Stimulated activated memory B cell treated with anti-CD40 and anti-IgM and Interleukin-4, amounts not matched to agents 10 μg/mL and 1 μg/mL and 100 μg/mL, for 72 hours (primary cell): Measurements from ENCODE around the gene LIG3.
"Not testable (repeated sequence)": the region's sequence is repeated elsewhere in the genome, so short reads cannot be mapped to it uniquely, and the experiment has no call there.

ENCODE experiments used
- ATAC-seq: fragments of 150-1000 bp; cut with Tn5 transposase; 2 replicates; pipeline ENCODE4 v1.10.0; 2021
- H3K27ac Mint-ChIP-seq: one replicate; pipeline ENCODE4 v1.8.0; 2022; ENCODE audit warnings: mild to moderate bottlenecking, mixed read lengths
- H3K27me3 Mint-ChIP-seq: one replicate; pipeline ENCODE4 v1.8.0; 2022; ENCODE audit warnings: mixed read lengths
- H3K36me3 Mint-ChIP-seq: one replicate; pipeline ENCODE4 v1.8.0; 2022; ENCODE audit warnings: mixed read lengths
- H3K4me1 Mint-ChIP-seq: one replicate; pipeline ENCODE4 v1.8.0; 2022; ENCODE audit warnings: mixed read lengths
- H3K4me3 Mint-ChIP-seq: one replicate; pipeline ENCODE4 v1.8.0; 2022; ENCODE audit warnings: mild to moderate bottlenecking, moderate library complexity, mixed read lengths
- H3K9me3 Mint-ChIP-seq: one replicate; pipeline ENCODE4 v1.8.0; 2022; ENCODE audit warnings: mixed read lengths

Gene LIG3

GRCh38 chr17:34980353-34980680 is at the start of gene LIG3:
Gene LIG3 (plus strand): TSS chr17:34980512. CDS start chr17:34983006, 2,494 bp downstream.
- H3K27ac Mint-ChIP-seq = peak within 1 kb of the TSS; percentile 92
- no peaks in the 10 kb centered on the region for H3K27me3 Mint-ChIP-seq
- peaks cover 21% of the 10 kb centered on the region for H3K36me3 Mint-ChIP-seq
- no peaks in the 10 kb centered on the region for H3K9me3 Mint-ChIP-seq
- peak within 1 kb of the TSS; percentile 95 for H3K4me3 Mint-ChIP-seq
- H3K4me1 Mint-ChIP-seq = peaks cover 47% of the 10 kb centered on the region
- peak; percentile 91 for ATAC-seq

DNA sequence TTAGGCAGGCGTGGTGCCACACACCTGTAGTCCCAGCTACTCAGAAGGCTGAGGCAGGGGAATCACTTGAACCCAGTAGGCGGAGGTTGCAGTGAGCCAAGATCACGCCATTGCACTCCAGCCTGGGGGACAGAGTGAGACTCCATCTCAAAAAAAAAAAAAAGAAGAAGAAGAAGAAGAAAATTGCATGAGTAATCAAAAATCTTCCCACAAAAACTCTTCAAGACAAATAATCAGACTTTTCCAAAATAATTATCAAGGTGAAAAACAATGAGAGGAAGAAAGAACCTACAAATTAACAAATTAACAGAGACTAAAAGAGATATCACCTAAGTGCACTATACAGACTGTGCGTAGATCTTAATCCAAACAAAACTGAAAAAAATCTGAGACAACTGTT is 29.5 kb upstream of the LIG3 start:
- not testable (repeated sequence) for H3K27ac Mint-ChIP-seq, H3K27me3 Mint-ChIP-seq, ATAC-seq, H3K4me1 Mint-ChIP-seq, H3K9me3 Mint-ChIP-seq, H3K4me3 Mint-ChIP-seq, H3K36me3 Mint-ChIP-seq

GRCh38 chr17:34958438-34958837 is 21.9 kb upstream of the LIG3 start:
- Mint-ChIP-seq H3K27me3 (peaks cover 10% of the 10 kb centered on the region), H3K4me1 (peaks cover 23% of the 10 kb centered on the region), H3K27ac (no peak overlapping the region), H3K9me3 (no peaks in the 10 kb centered on the region), H3K4me3 (no peak overlapping the region), H3K36me3 (peaks cover 15% of the 10 kb centered on the region)
- no peak for ATAC-seq

GRCh38 chr17:34961093-34961911 is 19.0 kb upstream of the LIG3 start, which contains the start of the genes CCT6B and ZNF830:
Gene CCT6B (minus strand): TSS chr17:34961460. CDS start chr17:34961393, 67 bp downstream.
Gene ZNF830 (plus strand): TSS chr17:34961540. CDS start chr17:34961567, 27 bp downstream.
- Mint-ChIP-seq H3K4me3 (peak within 1 kb of the TSS; percentile 90), H3K9me3 (no peaks in the 10 kb centered on the region), H3K27me3 (peaks cover 10% of the 10 kb centered on the region), H3K4me1 (peaks cover 25% of the 10 kb centered on the region), H3K36me3 (peaks cover 29% of the 10 kb centered on the region), H3K27ac (peak within 1 kb of the TSS; percentile 92)
- peak; percentile 97 for ATAC-seq

- ATAC-seq = no peak
- peaks cover under 1% of the 10 kb centered on the region for H3K4me1 Mint-ChIP-seq
These were observed 6.1 kb upstream of the LIG3 start for GRCh38 chr17:34974179-34974578.

GRCh38 chr17:34974794-34975785 is 5.2 kb upstream of the LIG3 start:
- Mint-ChIP-seq H3K27ac (no peak overlapping the region), H3K36me3 (no peaks in the 10 kb centered on the region), H3K4me1 (peaks cover 10% of the 10 kb centered on the region), H3K27me3 (no peaks in the 10 kb centered on the region), H3K9me3 (no peaks in the 10 kb centered on the region), H3K4me3 (no peak overlapping the region)
- no peak for ATAC-seq

More at GRCh38 chr17:34974179-34974578, 6.1 kb upstream of the LIG3 start:
- H3K4me3 Mint-ChIP-seq = no peak overlapping the region
- H3K9me3 Mint-ChIP-seq = no peaks in the 10 kb centered on the region
- peaks cover 5% of the 10 kb centered on the region for H3K36me3 Mint-ChIP-seq
- no peak overlapping the region for H3K27ac Mint-ChIP-seq
- H3K27me3 Mint-ChIP-seq = no peaks in the 10 kb centered on the region

DNA sequence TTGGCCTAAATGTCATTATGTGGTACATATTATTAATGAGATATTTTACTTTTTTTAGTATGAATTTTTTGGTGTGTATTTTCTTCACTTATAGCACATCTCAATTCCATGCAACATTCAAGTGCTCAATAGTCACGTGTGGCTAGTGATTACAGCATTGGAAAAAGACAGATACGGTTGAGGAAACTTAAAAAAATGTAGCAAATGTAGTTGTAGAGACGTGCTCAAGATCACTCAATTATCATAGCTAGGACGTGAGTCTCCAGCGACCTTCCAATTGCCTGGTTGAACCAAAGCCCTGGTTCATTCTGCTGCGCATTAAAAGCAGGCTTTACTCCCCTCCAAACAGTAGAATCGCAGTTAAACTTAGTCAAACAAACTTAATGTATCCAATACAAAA is 1.2 kb upstream of the LIG3 start:
- Mint-ChIP-seq H3K4me1 (peaks cover 42% of the 10 kb centered on the region), H3K9me3 (no peaks in the 10 kb centered on the region), H3K36me3 (peaks cover 13% of the 10 kb centered on the region), H3K27me3 (no peaks in the 10 kb centered on the region), H3K27ac (peak overlapping the region; percentile 92), H3K4me3 (no peak overlapping the region)
- no peak for ATAC-seq

GRCh38 chr17:34979650-34980352 is 511 bp upstream of the LIG3 start:
- Mint-ChIP-seq H3K27me3 (no peaks in the 10 kb centered on the region), H3K27ac (peak overlapping the region; percentile 92), H3K9me3 (no peaks in the 10 kb centered on the region), H3K4me1 (peaks cover 47% of the 10 kb centered on the region), H3K36me3 (peaks cover 18% of the 10 kb centered on the region), H3K4me3 (peak overlapping the region; percentile 95)
- ATAC-seq = no peak

DNA sequence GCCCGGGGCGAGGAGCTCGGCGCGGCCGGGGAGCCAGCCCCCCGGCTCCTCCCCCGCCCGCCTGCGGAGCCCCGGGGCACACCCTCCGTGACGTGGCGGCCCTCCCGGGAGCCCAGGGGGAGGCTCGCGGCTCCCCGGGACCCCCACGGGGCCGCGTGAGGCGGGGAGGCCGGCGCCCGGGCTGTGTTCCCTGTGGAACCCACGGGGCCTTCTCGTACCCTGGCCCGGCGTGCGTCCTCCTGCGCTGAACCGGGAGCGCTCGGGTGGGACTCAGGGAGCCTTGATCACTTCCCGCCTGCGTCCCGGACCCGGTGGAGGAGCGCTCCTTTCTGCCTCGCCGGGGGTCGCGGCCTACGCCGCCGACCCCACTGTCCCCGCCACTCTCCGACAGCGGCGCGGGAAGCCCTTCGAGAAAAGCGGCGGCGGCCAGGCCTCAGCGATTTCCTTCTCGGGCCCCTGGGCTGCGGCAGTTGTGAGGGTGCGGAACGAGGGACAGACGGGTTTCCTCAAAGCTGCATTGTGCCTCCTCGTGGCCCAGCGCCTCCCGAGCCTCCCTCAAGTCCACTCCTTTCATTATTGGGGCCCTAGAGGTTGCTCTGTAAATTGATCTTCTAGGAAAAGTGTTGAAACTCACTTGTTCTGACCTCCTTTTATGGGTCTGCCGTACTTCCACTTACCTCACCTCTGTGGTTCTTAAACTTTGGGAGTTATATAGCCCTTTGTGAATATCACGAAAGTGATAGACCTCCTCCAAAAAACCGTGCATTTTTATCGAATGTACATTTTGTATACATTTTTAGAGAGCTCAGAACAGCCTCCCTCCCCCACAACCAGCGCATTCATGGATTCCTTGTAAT is 597 bp downstream of the LIG3 start:
- Mint-ChIP-seq H3K36me3 (peaks cover 27% of the 10 kb centered on the region), H3K9me3 (no peaks in the 10 kb centered on the region), H3K27ac (peak overlapping the region; percentile 92), H3K4me1 (peaks cover 47% of the 10 kb centered on the region), H3K4me3 (peak overlapping the region; percentile 75), H3K27me3 (no peaks in the 10 kb centered on the region)
- ATAC-seq = peak; percentile 97

GRCh38 chr17:34981538-34982241 is 1.4 kb downstream of the LIG3 start:
- Mint-ChIP-seq H3K4me3 (peak overlapping the region; percentile 75), H3K9me3 (no peaks in the 10 kb centered on the region), H3K27me3 (no peaks in the 10 kb centered on the region), H3K36me3 (peaks cover 35% of the 10 kb centered on the region), H3K4me1 (peaks cover 47% of the 10 kb centered on the region), H3K27ac (peak overlapping the region; percentile 92)
- ATAC-seq = no peak

DNA sequence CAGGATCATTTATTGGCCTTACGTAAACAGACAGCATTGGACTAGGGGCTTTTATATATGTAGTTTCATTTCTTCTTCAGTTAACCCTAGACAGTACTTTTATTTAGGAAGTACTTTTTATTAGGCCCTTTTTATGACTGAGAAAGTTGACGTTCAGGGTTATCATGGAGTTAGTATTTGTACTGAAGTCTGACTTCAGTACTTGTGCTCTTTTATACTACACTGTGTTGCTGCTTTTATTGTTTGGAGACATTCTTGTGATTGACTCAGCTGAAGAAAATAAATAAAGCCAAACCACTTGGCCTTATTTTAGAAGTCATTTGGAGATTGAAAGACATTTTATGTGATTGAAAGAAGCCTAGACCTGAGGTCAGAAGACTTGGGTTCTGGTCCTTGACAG is 6.9 kb downstream of the LIG3 start:
- no peaks in the 10 kb centered on the region for H3K27me3 Mint-ChIP-seq
- H3K27ac Mint-ChIP-seq = no peak overlapping the region
- H3K4me3 Mint-ChIP-seq = no peak overlapping the region
- no peak for ATAC-seq
- peaks cover 76% of the 10 kb centered on the region for H3K36me3 Mint-ChIP-seq
- H3K4me1 Mint-ChIP-seq = peaks cover 21% of the 10 kb centered on the region
- H3K9me3 Mint-ChIP-seq = no peaks in the 10 kb centered on the region

DNA sequence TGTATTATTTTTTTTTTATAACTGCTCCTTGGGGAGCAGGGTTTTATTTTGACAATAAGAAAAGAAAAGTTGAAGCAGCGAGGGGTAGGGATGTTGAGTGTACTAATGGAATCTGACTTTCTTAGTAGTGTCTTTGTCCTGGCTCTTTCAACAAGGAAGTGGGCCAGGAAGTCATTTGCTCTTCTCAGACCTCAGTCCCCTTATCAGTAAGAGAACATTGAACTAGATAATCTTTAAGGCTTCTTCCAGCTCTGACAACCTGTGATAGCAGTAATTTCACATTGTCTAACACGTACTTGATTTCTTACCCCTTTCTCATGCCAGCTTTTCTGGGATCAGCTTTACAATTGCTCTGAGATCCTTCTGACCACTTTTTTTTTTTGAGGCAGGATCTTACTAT is 8.3 kb downstream of the LIG3 start:
- Mint-ChIP-seq H3K27me3 (no peaks in the 10 kb centered on the region), H3K9me3 (no peaks in the 10 kb centered on the region), H3K27ac (no peak overlapping the region), H3K4me3 (no peak overlapping the region), H3K36me3 (peaks cover 78% of the 10 kb centered on the region), H3K4me1 (peaks cover 10% of the 10 kb centered on the region)
- ATAC-seq = no peak

DNA sequence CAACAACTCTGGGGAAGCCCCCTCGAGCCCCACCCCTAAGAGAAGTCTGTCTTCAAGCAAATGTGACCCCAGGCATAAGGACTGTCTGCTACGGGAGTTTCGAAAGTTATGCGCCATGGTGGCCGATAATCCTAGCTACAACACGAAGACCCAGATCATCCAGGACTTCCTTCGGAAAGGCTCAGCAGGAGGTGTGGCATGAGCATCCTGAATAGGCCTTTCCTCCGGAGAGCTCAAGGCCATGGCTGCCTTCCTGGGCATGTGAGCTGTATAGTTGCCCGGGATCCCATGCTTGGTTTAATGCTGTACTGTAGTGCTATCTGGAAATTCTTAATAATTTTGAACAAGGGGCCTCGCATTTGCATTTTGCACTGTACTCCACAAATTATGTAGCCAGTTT is 9.2 kb downstream of the LIG3 start:
- peaks cover 70% of the 10 kb centered on the region for H3K36me3 Mint-ChIP-seq
- no peaks in the 10 kb centered on the region for H3K27me3 Mint-ChIP-seq
- no peak for ATAC-seq
- H3K9me3 Mint-ChIP-seq = no peaks in the 10 kb centered on the region
- peaks cover 2% of the 10 kb centered on the region for H3K4me1 Mint-ChIP-seq
- no peak overlapping the region for H3K27ac Mint-ChIP-seq
- no peak overlapping the region for H3K4me3 Mint-ChIP-seq
